HepG2 (cell line): Measurements from ENCODE around the gene SLC1A6. TPM values are rescaled to one million over a fixed set of nuclear protein-coding genes. Genes with fewer than 3 reads are reported as not detected.

Experiments
- ATAC-seq: fragments of 200-7000 bp; cut with Tn5 transposase; 3 replicates; pipeline ENCODE4 v1.9.1; 2020; ENCODE audit warnings: mild to moderate bottlenecking, moderate library complexity
- BruUV-seq: library from RNA; stranded (reverse); fragments of 400-500 nt; replicated peaks from 2 replicates; lab custom pipeline; 2021; lab: Mats Ljungman, UMichigan
- CTCF ChIA-PET: fragments of 300-600 bp; formaldehyde crosslinking; extraction: SDS; loops from one replicate; lab custom pipeline; 2021; ENCODE audit warnings: low total read pairs, inconsistent platforms, low intra/inter-chr PET ratio; lab: Yijun Ruan, JAX
- POLR2A ChIA-PET: fragments of 350-600 bp; sonication (Branson Sonifier 250); formaldehyde crosslinking; loops from one replicate; lab custom pipeline; 2020; ENCODE audit warnings: antibody characterized with exemption, inconsistent platforms; lab: Yijun Ruan, JAX
- DNase-seq: peaks from one replicate; pipeline ENCODE4 v3.0.0-alpha.2; 2015; ENCODE audit warnings: low spot score
- FAIRE-seq: peaks from 3 replicates; lab custom pipeline; 2011; peaks lifted over from hg19 to GRCh38; lab: Jason Lieb, UNC
- H2AFZ ChIP-seq: one replicate; pipeline ENCODE4 v1.6.1; 2011; ENCODE audit warnings: low read length, inconsistent platforms
- H3K27ac ChIP-seq: fragments of 300-600 bp; 3 replicates; pipeline ENCODE4 v1.8.0; 2011; ENCODE audit warnings: mixed run types, mild to moderate bottlenecking, mixed read lengths, low read length, inconsistent platforms; ENCODE audit not compliant: insufficient read depth; ENCODE audit errors: extremely low read length
- H3K27me3 ChIP-seq, 2 experiments: fragments of 200-600 bp in 1 of 2; 2 replicates in 1 of 2; 3 replicates in 1 of 2; pipeline versions ENCODE4 v1.6.0 to v1.8.0; 2011; ENCODE audit warnings: low read length in 2 of 2, mild to moderate bottlenecking in 2 of 2, moderate library complexity in 2 of 2, inconsistent platforms in 1 of 2; ENCODE audit not compliant: insufficient read depth in 2 of 2, control insufficient read depth in 1 of 2
- H3K36me3 ChIP-seq, 2 experiments: fragments of 200-600 bp in 1 of 2; replicated peaks in 1 of 2; 2 replicates in 1 of 2; 3 replicates in 1 of 2; pipeline versions ENCODE4 v1.5.1 to v1.8.0; 2011; ENCODE audit warnings: low read length in 2 of 2, inconsistent platforms in 1 of 2; ENCODE audit not compliant: insufficient read depth in 2 of 2, control insufficient read depth in 1 of 2
- H3K4me1 ChIP-seq: 2 replicates; pipeline ENCODE4 v1.5.1; 2012; ENCODE audit warnings: low read length, inconsistent platforms; ENCODE audit not compliant: insufficient read depth
- H3K4me2 ChIP-seq: 2 replicates; pipeline ENCODE4 v1.6.0; 2011; ENCODE audit warnings: low read depth, low read length, inconsistent platforms
- H3K4me3 ChIP-seq, 3 experiments: fragments of 200-600 bp in 1 of 3; sonication (generic), shearing (Covaris generic) in 1 of 3; replicated peaks in 1 of 3; 2 replicates each; pipeline ENCODE4 v1.5.1; 2011 to 2016; ENCODE audit warnings: low read length in 3 of 3, inconsistent platforms in 2 of 3, low read depth in 2 of 3, mild to moderate bottlenecking in 2 of 3, control low read depth in 1 of 3, mixed read lengths in 1 of 3; ENCODE audit not compliant: insufficient read depth in 1 of 3
- H3K79me2 ChIP-seq: one replicate; pipeline ENCODE4 v1.6.1; 2011; ENCODE audit warnings: low read length, inconsistent platforms; ENCODE audit not compliant: insufficient read depth
- H3K9ac ChIP-seq: 2 replicates; pipeline ENCODE4 v1.6.0; 2011; ENCODE audit warnings: mild to moderate bottlenecking, low read depth, low read length, inconsistent platforms; ENCODE audit not compliant: insufficient read depth
- H3K9me3 ChIP-seq: 2 replicates; pipeline ENCODE4 v1.5.1; 2012; ENCODE audit warnings: mild to moderate bottlenecking, low read length
- H4K20me1 ChIP-seq: 2 replicates; pipeline ENCODE4 v1.6.0; 2011; ENCODE audit warnings: inconsistent platforms, mild to moderate bottlenecking, low read length, moderate library complexity; ENCODE audit not compliant: insufficient read depth
- ATF6 ChIP-seq: sonication (generic); formaldehyde crosslinking; conservative IDR thresholded peaks from 2 replicates; pipeline ENCODE4 v1.4.0; 2020; ENCODE audit warnings: missing genetic modification reagents
- FOXK1 ChIP-seq: sonication (generic); formaldehyde crosslinking; IDR thresholded peaks from 2 replicates; pipeline ENCODE4 v1.4.0; 2020; ENCODE audit warnings: low read depth, missing genetic modification reagents, borderline replicate concordance
- MIER2 ChIP-seq: IDR thresholded peaks from 2 replicates; pipeline ENCODE4 v1.6.1; 2016; ENCODE audit warnings: missing biosample characterization, missing genetic modification reagents
- MIER3 ChIP-seq: IDR thresholded peaks from 2 replicates; pipeline ENCODE4 v1.6.1; 2016; ENCODE audit warnings: missing compliant biosample characterization, borderline replicate concordance
- NAIF1 ChIP-seq: sonication (generic); formaldehyde crosslinking; IDR thresholded peaks from 2 replicates; pipeline ENCODE4 v1.5.0; 2020; ENCODE audit warnings: mild to moderate bottlenecking, missing genetic modification reagents, borderline replicate concordance
- NFATC3 ChIP-seq: sonication (generic); formaldehyde crosslinking; IDR thresholded peaks from 2 replicates; pipeline ENCODE4 v1.5.1; 2020; ENCODE audit warnings: mild to moderate bottlenecking, missing genetic modification reagents
- SMAD3 ChIP-seq: sonication (generic); formaldehyde crosslinking; IDR thresholded peaks from 2 replicates; pipeline ENCODE4 v1.4.0; 2020; ENCODE audit warnings: missing genetic modification reagents
- ZNF253 ChIP-seq: sonication (generic); formaldehyde crosslinking; IDR thresholded peaks from 2 replicates; pipeline ENCODE4 v1.8.0; 2022; ENCODE audit warnings: mild to moderate bottlenecking, missing genetic modification reagents, borderline replicate concordance
- ZNF567 ChIP-seq: sonication (generic); formaldehyde crosslinking; IDR thresholded peaks from 2 replicates; pipeline ENCODE4 v1.8.1; 2023; ENCODE audit warnings: mild to moderate bottlenecking, missing genetic modification reagents, borderline replicate concordance
- ZNF800 ChIP-seq: sonication (generic); formaldehyde crosslinking; IDR thresholded peaks from 2 replicates; pipeline ENCODE4 v1.4.0; 2020; ENCODE audit warnings: missing genetic modification reagents
- WGBS: methylation state at CpG from one replicate; pipeline ENCODE4 v1.1.6; 2017; ENCODE audit warnings: low lambda C conversion rate; 5-methylcytosine and 5-hydroxymethylcytosine counted together
- in situ Hi-C: cut with HindIII; loops from 2 replicates; pipeline ENCODE4 v1.10.0; 2017; ENCODE audit warnings: low pct_unique_long_range_greater_than_20kb; ENCODE audit not compliant: extremely low pct_ligation_motif_present
- intact Hi-C: fragments of 100-400 bp; cut with micrococcal nuclease; formaldehyde crosslinking; loops from one replicate; pipeline ENCODE4 v1.10.0; 2022; ENCODE audit not compliant: unreplicated experiment
- polyA plus RNA-seq, 8 experiments: library from polyadenylated mRNA; depleted of rRNA in 3 of 8; stranded (reverse) in 7 of 8; unstranded in 1 of 8; fragments of >200 nt; fragmentation: Illumina TruSeq in 4 of 8; extraction: Trizol in 4 of 8; gene quantifications; 2 replicates each; pipeline versions ENCODE4 v1.2.1 to v1.2.3, GENCODE V29; 2011 to 2016; ENCODE audit warnings: low read depth in 4 of 8, missing spikeins in 1 of 8, mixed read lengths in 1 of 8; ENCODE audit not compliant: insufficient read depth in 1 of 8
- total RNA-seq, 5 experiments: library from RNA; depleted of rRNA; stranded (reverse); fragments of >200 nt; fragmentation: Illumina TruSeq; extraction: Trizol; gene quantifications; 2 replicates each; pipeline ENCODE4 v1.2.3, GENCODE V29; 2016; ENCODE audit warnings: low read depth in 1 of 5

Gene SLC1A6
- total and polyA plus RNA-seq, 2 of the 13 experiments (the other 11 are each of a cell fraction or from before 2014, with no cell fraction given), result not detected

GRCh38 chr19:14944456-14944855 lies 35.2 kb downstream of the SLC1A6 start:
- Histone ChIP-seq H2AFZ (no peak overlapping the region), H4K20me1 (no peaks in the 10 kb centered on the region), H3K27me3 (no peaks in the 10 kb centered on the region; a peak in 1 of 5 replicates), H3K4me3 (no peak overlapping the region), H3K9me3 (no peaks in the 10 kb centered on the region), H3K36me3 (no peaks in the 10 kb centered on the region), H3K4me1 (no peaks in the 10 kb centered on the region), H3K27ac (no peak overlapping the region), H3K9ac (no peak overlapping the region), H3K4me2 (no peak overlapping the region), H3K79me2 (no peaks in the 10 kb centered on the region)
- FAIRE-seq (no peak), DNase-seq (no peak), ATAC-seq (no peak)
- no peak for TF ChIP-seq NFATC3 (CRISPR knock-in tag)
- no peak for TF ChIP-seq SMAD3 (CRISPR knock-in tag)
- TF ChIP-seq ATF6 (CRISPR knock-in tag), result no peak
- TF ChIP-seq NAIF1 (CRISPR knock-in tag), result no peak
- no peak for TF ChIP-seq MIER3
- TF ChIP-seq ZNF567 (CRISPR knock-in tag), result no peak
- TF ChIP-seq FOXK1 (CRISPR knock-in tag), result no peak
- no peak for TF ChIP-seq ZNF800 (CRISPR knock-in tag)
- no peak for TF ChIP-seq MIER2 (CRISPR knock-in tag)
- no peak for TF ChIP-seq ZNF253 (CRISPR knock-in tag)
- no TSS peak for BruUV-seq
- in situ Hi-C loops (no loop called here), intact Hi-C loops (no loop called here)
- ChIA-PET POLR2A (no interaction called here), CTCF (no interaction called here)
- 57% methylated on average over 1 of the region's 1 CpG for WGBS
